PFSK-1 (cell line): Measurements from ENCODE around the gene CXCL13.

Experiments used
- FOXP2 ChIP-seq: optimal IDR thresholded peaks from 2 replicates; pipeline ENCODE3; 2011; ENCODE audit warnings: borderline replicate concordance, control low read depth, inconsistent platforms; ENCODE audit not compliant: insufficient read depth; ENCODE audit errors: extremely low read length, extremely low read depth
- POLR2AphosphoS5 ChIP-seq: IDR thresholded peaks from 2 replicates; pipeline ENCODE4 v1.6.1; 2012; ENCODE audit warnings: low read depth, mild to moderate bottlenecking, control low read depth, low read length, moderate library complexity
- REST ChIP-seq, 2 experiments: IDR thresholded peaks; 2 replicates each; pipeline versions ENCODE4 v1.6.1 to v1.8.0; 2011 to 2012; ENCODE audit warnings: low read depth in 2 of 2, low read length in 2 of 2, control low read depth in 1 of 2, inconsistent platforms in 1 of 2, mild to moderate bottlenecking in 1 of 2, moderate library complexity in 1 of 2; ENCODE audit not compliant: insufficient read depth in 1 of 2
- SIN3A ChIP-seq: IDR thresholded peaks from 2 replicates; pipeline ENCODE4 v1.6.1; 2012; ENCODE audit warnings: mild to moderate bottlenecking, low read length, moderate library complexity, borderline replicate concordance; ENCODE audit not compliant: insufficient read depth
- TAF1 ChIP-seq: IDR thresholded peaks from 2 replicates; pipeline ENCODE4 v1.6.1; 2012; ENCODE audit warnings: low read length, control low read depth, borderline replicate concordance; ENCODE audit not compliant: insufficient read depth

DNA sequence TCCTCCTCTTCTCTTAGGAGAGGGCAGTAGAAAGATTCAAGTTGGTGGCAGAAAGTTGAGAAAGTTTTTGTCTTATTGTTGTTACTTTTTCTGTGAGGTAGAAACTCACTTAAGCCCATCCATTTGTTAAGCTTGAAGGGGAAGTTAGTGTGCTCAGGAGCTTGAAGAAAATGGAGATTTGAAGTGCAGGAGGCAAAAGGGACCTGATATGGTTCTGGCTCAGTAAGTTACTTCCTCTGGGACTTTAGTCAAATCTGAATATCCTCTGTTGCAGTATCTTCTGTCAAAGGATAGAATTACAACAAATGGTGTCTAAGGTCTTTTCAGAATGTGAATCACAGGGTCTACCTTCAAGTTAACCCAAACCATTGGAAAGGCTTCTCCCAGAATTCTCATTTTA, 46.2 kb downstream of the CXCL13 start:
- TF ChIP-seq POLR2AphosphoS5 (no peak), REST (IDR thresholded peaks at IDR 0.05; ENCODE audit: insufficient read depth in 1 of 2, low read depth in 2 of 2, low read length in 2 of 2) (no peak), TAF1 (no peak), SIN3A (no peak), FOXP2 (no peak)
